Activated CD4-positive, CD25-positive, alpha-beta regulatory T cell treated with anti-CD3 and anti-CD28 coated beads, Interleukin-2, amount 50 U/mL, for 72 hours (primary cell): ENCODE measurements around the gene PPP1R37.
"Not testable (repeated sequence)": the region's sequence is repeated elsewhere in the genome, so short reads cannot be mapped to it uniquely, and the experiment has no call there.

Experiments used
- DNase-seq: peaks from one replicate; pipeline ENCODE4 v3.0.0; 2021

The PPP1R37 gene

GRCh38 chr19:45096700-45097099 lies 3.7 kb downstream of the PPP1R37 start:
- DNase-seq = no peak

- DNase-seq = no peak
Measured at GRCh38 chr19:45097450-45097775, 4.4 kb downstream of the PPP1R37 start.

- DNase-seq = no peak
Measured at GRCh38 chr19:45097776-45098520, 5.0 kb downstream of the PPP1R37 start.

- DNase-seq = no peak
Measured at GRCh38 chr19:45098521-45099466, 5.8 kb downstream of the PPP1R37 start.

- no peak for DNase-seq
Measured at GRCh38 chr19:45099467-45100191, 6.7 kb downstream of the PPP1R37 start.

GRCh38 chr19:45100201-45100600 lies 7.2 kb downstream of the PPP1R37 start:
- DNase-seq = no peak

- DNase-seq = no peak
Measured at GRCh38 chr19:45100846-45101252, 7.9 kb downstream of the PPP1R37 start.

- no peak for DNase-seq
Measured at GRCh38 chr19:45101806-45102205, 8.8 kb downstream of the PPP1R37 start.

GRCh38 chr19:45102481-45102880 lies 9.5 kb downstream of the PPP1R37 start:
- DNase-seq = no peak

GRCh38 chr19:45103156-45103507 lies 10.2 kb downstream of the PPP1R37 start:
- DNase-seq = no peak

GRCh38 chr19:45103508-45104319 lies 10.7 kb downstream of the PPP1R37 start:
- DNase-seq = no peak

- no peak for DNase-seq
Measured at GRCh38 chr19:45104658-45105349, 11.8 kb downstream of the PPP1R37 start.

GRCh38 chr19:45106363-45106762 lies 13.4 kb downstream of the PPP1R37 start:
- DNase-seq = not testable (repeated sequence)

- DNase-seq = no peak
Measured at GRCh38 chr19:45107621-45108150, 14.7 kb downstream of the PPP1R37 start.

- no peak for DNase-seq
Measured at GRCh38 chr19:45110851-45111266, 17.9 kb downstream of the PPP1R37 start.

GRCh38 chr19:45112111-45112827 lies 19.3 kb downstream of the PPP1R37 start:
- no peak for DNase-seq

GRCh38 chr19:45113628-45114027 lies 20.6 kb downstream of the PPP1R37 start:
- no peak for DNase-seq

GRCh38 chr19:45114116-45114515 lies 21.1 kb downstream of the PPP1R37 start:
- DNase-seq = no peak

GRCh38 chr19:45115809-45116615 lies 23.0 kb downstream of the PPP1R37 start:
- DNase-seq = no peak

- DNase-seq = peak; percentile 39
Measured at GRCh38 chr19:45117167-45117594, 24.2 kb downstream of the PPP1R37 start.
